Ishikawa (cell line): ENCODE measurements around the gene PTPRN2.

Experiments
- CEBPB ChIP-seq: IDR thresholded peaks from 2 replicates; pipeline ENCODE4 v1.6.1; 2012
- EGR1 ChIP-seq: IDR thresholded peaks from 2 replicates; pipeline ENCODE4 v1.6.1; 2012
- EP300 ChIP-seq: IDR thresholded peaks from 2 replicates; pipeline ENCODE4 v1.6.1; 2012; ENCODE audit warnings: borderline replicate concordance
- RAD21 ChIP-seq: IDR thresholded peaks from 2 replicates; pipeline ENCODE4 v1.6.1; 2012; ENCODE audit warnings: low read depth
- TAF1 ChIP-seq: IDR thresholded peaks from 2 replicates; pipeline ENCODE4 v1.6.1; 2012; ENCODE audit warnings: low read depth, mild to moderate bottlenecking
- YY1 ChIP-seq: IDR thresholded peaks from 2 replicates; pipeline ENCODE4 v1.6.1; 2012; ENCODE audit warnings: low read depth
- TF ChIP-seq, protein P1 (sequence below): IDR thresholded peaks from 2 replicates; pipeline ENCODE4 v1.6.1; 2012; ENCODE audit warnings: low read depth, mild to moderate bottlenecking
- TF ChIP-seq, protein P2 (sequence below): IDR thresholded peaks from 2 replicates; pipeline ENCODE4 v1.6.1; 2012

DNA sequence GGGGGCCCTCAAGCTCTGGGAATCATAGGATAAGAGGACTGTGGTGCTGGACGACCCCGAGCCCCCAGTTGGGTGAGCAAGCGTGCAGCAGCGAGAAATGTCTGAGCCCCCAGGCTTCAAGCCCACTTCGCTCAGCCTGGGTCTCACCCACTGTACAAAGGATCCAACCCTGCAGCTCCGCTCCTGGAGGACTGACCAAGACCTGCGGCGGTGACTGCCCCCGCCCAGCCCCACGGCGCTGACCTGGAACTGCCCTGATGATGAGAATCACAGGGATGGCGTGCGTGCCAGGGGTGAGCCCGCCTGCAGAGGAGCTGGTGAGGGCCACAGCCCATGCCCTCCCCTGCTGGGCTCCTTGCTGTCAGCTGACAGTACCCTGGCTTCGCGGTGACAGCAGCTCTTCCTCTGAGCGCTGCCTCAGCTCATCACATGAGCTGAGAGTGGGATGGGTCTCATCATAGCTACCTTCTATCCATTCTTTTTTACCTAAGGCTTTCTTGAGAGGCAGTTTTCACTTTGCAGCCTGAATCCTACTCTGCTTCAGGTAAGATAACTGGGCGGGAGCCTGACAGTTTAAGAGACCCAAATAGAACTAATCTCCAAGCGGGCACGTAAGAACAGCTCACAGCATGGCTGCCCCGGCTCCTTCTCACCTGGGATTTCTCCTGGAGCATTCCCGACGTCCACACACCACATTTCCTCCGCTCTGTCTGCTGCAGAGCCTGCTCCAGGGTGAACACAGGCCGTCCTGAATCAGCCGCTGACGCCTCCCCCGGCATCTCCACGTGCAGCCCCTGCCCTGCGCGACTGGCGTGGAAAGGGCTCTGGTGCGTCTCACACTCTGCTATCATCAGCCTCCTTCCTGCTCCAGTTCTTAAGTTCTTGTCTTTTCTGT lies 329.9 kb downstream of the PTPRN2 start:
- TF ChIP-seq, protein P1, sequence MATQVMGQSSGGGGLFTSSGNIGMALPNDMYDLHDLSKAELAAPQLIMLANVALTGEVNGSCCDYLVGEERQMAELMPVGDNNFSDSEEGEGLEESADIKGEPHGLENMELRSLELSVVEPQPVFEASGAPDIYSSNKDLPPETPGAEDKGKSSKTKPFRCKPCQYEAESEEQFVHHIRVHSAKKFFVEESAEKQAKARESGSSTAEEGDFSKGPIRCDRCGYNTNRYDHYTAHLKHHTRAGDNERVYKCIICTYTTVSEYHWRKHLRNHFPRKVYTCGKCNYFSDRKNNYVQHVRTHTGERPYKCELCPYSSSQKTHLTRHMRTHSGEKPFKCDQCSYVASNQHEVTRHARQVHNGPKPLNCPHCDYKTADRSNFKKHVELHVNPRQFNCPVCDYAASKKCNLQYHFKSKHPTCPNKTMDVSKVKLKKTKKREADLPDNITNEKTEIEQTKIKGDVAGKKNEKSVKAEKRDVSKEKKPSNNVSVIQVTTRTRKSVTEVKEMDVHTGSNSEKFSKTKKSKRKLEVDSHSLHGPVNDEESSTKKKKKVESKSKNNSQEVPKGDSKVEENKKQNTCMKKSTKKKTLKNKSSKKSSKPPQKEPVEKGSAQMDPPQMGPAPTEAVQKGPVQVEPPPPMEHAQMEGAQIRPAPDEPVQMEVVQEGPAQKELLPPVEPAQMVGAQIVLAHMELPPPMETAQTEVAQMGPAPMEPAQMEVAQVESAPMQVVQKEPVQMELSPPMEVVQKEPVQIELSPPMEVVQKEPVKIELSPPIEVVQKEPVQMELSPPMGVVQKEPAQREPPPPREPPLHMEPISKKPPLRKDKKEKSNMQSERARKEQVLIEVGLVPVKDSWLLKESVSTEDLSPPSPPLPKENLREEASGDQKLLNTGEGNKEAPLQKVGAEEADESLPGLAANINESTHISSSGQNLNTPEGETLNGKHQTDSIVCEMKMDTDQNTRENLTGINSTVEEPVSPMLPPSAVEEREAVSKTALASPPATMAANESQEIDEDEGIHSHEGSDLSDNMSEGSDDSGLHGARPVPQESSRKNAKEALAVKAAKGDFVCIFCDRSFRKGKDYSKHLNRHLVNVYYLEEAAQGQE: no peak
- no peak for TF ChIP-seq EGR1
- TF ChIP-seq, protein P2, sequence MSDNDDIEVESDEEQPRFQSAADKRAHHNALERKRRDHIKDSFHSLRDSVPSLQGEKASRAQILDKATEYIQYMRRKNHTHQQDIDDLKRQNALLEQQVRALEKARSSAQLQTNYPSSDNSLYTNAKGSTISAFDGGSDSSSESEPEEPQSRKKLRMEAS: no peak
- no peak for TF ChIP-seq YY1
- no peak for TF ChIP-seq TAF1
- TF ChIP-seq CEBPB: no peak
- TF ChIP-seq RAD21: no peak
- no peak for TF ChIP-seq EP300
